ENCODE measurements around the gene ROBO1. TPM values are rescaled to one million over a fixed set of nuclear protein-coding genes. Genes with fewer than 3 reads are reported as not detected.

Gene ROBO1
- total and polyA plus RNA-seq, 2 of the 13 experiments (the other 11 are each of a cell fraction or from before 2014, with no cell fraction given), result 52.2 to 71.0 TPM

DNA sequence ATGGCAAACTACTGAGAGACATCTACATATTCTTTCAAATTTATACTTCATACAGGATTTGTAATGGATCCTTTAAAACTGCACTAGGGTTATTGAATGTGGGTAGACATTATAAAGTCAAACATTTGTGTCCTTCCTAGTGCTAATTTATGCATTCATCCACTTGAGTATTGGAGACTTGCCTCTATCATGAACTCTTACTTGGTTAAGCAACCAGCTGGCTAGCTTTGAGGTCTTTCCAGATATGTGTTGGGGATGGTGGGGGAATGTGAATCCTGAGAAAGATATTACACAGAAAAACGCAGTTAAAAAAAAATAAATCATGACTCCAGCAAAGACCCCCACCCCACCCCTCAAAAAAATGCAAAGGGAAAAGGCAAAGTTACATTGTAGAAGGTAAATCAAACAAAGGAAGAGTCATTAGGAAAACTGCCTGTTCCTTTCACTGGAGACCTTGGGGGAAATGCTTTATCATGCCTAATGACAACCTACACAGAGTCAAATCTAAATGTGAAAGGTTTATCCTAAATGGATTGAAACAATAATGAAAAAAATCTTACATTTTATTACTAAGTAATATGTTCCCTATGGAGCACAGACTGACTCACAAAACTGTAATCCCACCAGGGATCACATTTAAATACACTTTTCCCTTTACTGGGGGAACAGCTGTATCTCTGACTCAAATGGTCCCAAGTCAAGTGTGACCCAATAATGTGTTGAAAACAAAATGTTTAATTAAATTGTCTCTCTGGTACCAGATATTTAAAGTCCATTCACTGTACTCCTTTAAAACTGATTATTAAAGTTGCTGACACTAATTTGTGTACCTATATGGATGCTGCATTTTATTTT, 522.3 kb downstream of the ROBO1 start:
- FAIRE-seq (no peak), ATAC-seq (no peak), DNase-seq (ENCODE audit: low spot score) (no peak)
- Histone ChIP-seq H2AFZ (ENCODE audit: low read length) (no peak overlapping the region), H3K79me2 (ENCODE audit: insufficient read depth, low read length) (no peaks in the 10 kb centered on the region), H3K4me1 (ENCODE audit: insufficient read depth, low read length) (no peaks in the 10 kb centered on the region), H4K20me1 (ENCODE audit: insufficient read depth, low read length) (no peaks in the 10 kb centered on the region), H3K36me3 (replicated peaks in 1 of 2; ENCODE audit: control insufficient read depth in 1 of 2, insufficient read depth in 2 of 2, low read length in 2 of 2) (no peaks in the 10 kb centered on the region), H3K27ac (ENCODE audit: extremely low read length, insufficient read depth, low read length) (no peak overlapping the region), H3K27me3 (ENCODE audit: control insufficient read depth in 1 of 2, insufficient read depth in 2 of 2, low read length in 2 of 2) (no peaks in the 10 kb centered on the region), H3K9me3 (ENCODE audit: low read length) (no peaks in the 10 kb centered on the region), H3K4me2 (ENCODE audit: low read depth, low read length) (no peak overlapping the region), H3K4me3 (replicated peaks in 1 of 3; ENCODE audit: insufficient read depth in 1 of 3, low read depth in 2 of 3, low read length in 3 of 3) (no peak overlapping the region), H3K9ac (ENCODE audit: insufficient read depth, low read depth, low read length) (no peak overlapping the region)
- in situ Hi-C loops (cut with HindIII; ENCODE audit: extremely low pct_ligation_motif_present, low pct_unique_long_range_greater_than_20kb) (no loop called here), intact Hi-C loops (cut with micrococcal nuclease; ENCODE audit: unreplicated experiment) (no loop called here)
- CTCF ChIA-PET (ENCODE audit: low intra/inter-chr PET ratio, low total read pairs), result no interaction called here
- 0% methylated on average over 1 of the region's 1 CpG for WGBS (ENCODE audit: low lambda C conversion rate)
- POLR2A ChIA-PET, result no interaction called here
- no TSS peak for BruUV-seq (replicated peaks)
- TF ChIP-seq, protein P1, sequence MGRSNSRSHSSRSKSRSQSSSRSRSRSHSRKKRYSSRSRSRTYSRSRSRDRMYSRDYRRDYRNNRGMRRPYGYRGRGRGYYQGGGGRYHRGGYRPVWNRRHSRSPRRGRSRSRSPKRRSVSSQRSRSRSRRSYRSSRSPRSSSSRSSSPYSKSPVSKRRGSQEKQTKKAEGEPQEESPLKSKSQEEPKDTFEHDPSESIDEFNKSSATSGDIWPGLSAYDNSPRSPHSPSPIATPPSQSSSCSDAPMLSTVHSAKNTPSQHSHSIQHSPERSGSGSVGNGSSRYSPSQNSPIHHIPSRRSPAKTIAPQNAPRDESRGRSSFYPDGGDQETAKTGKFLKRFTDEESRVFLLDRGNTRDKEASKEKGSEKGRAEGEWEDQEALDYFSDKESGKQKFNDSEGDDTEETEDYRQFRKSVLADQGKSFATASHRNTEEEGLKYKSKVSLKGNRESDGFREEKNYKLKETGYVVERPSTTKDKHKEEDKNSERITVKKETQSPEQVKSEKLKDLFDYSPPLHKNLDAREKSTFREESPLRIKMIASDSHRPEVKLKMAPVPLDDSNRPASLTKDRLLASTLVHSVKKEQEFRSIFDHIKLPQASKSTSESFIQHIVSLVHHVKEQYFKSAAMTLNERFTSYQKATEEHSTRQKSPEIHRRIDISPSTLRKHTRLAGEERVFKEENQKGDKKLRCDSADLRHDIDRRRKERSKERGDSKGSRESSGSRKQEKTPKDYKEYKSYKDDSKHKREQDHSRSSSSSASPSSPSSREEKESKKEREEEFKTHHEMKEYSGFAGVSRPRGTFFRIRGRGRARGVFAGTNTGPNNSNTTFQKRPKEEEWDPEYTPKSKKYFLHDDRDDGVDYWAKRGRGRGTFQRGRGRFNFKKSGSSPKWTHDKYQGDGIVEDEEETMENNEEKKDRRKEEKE (IDR thresholded peaks at IDR 0.05), result no peak
- TF ChIP-seq NR2F2 (IDR thresholded peaks at IDR 0.05; ENCODE audit: borderline replicate concordance, low read depth) (no peak), ZSCAN12 (CRISPR knock-in tag; IDR thresholded peaks at IDR 0.05) (no peak), JUN (CRISPR knock-in tag; IDR thresholded peaks at IDR 0.05) (no peak), RXRB (CRISPR knock-in tag; IDR thresholded peaks at IDR 0.05; ENCODE audit: borderline replicate concordance) (no peak), FOSL2 (CRISPR knock-in tag; IDR thresholded peaks at IDR 0.05) (no peak), HOXA7 (CRISPR knock-in tag; IDR thresholded peaks at IDR 0.05) (no peak), JUND (CRISPR knock-in tag; IDR thresholded peaks at IDR 0.05) (no peak), ZNF235 (CRISPR knock-in tag; IDR thresholded peaks at IDR 0.05; ENCODE audit: borderline replicate concordance) (no peak), LCORL (IDR thresholded peaks at IDR 0.05) (no peak), LCORL (CRISPR knock-in tag; IDR thresholded peaks at IDR 0.05) (no peak), ZFP37 (CRISPR knock-in tag; IDR thresholded peaks at IDR 0.05; ENCODE audit: borderline replicate concordance) (no peak), CREB1 (IDR thresholded peaks at IDR 0.05) (no peak), CREB1 (CRISPR knock-in tag; IDR thresholded peaks at IDR 0.05) (no peak), ZNF776 (CRISPR knock-in tag; IDR thresholded peaks at IDR 0.05) (no peak)
- TF ChIP-seq, protein P2, sequence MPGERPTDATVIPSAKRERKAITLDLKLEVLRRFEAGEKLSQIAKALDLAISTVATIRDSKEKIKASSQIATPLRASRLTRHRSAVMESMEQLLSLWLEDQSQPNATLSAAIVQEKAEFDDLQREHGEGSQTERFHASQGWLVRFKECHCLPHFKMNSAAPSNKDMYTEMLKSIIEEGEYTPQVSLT (CRISPR knock-in tag; IDR thresholded peaks at IDR 0.05; ENCODE audit: borderline replicate concordance, low read depth), result no peak
- TF ChIP-seq, protein P3, sequence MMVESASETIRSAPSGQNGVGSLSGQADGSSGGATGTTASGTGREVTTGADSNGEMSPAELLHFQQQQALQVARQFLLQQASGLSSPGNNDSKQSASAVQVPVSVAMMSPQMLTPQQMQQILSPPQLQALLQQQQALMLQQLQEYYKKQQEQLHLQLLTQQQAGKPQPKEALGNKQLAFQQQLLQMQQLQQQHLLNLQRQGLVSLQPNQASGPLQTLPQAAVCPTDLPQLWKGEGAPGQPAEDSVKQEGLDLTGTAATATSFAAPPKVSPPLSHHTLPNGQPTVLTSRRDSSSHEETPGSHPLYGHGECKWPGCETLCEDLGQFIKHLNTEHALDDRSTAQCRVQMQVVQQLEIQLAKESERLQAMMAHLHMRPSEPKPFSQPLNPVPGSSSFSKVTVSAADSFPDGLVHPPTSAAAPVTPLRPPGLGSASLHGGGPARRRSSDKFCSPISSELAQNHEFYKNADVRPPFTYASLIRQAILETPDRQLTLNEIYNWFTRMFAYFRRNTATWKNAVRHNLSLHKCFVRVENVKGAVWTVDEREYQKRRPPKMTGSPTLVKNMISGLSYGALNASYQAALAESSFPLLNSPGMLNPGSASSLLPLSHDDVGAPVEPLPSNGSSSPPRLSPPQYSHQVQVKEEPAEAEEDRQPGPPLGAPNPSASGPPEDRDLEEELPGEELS (CRISPR knock-in tag; IDR thresholded peaks at IDR 0.05), result no peak
